Stimulated activated CD8-positive, alpha-beta memory T cell treated with anti-CD3 and anti-CD28 coated beads, Interleukin-4, amount 100 ng/mL, for 48 hours (primary cell): ENCODE measurements around the gene CERS6.

Experiments used
- DNase-seq: peaks from one replicate; pipeline ENCODE4 v3.0.0-alpha.2; 2020

The CERS6 gene

GRCh38 chr2:168814939-168815907, 359.2 kb downstream of the CERS6 start:
- DNase-seq = no peak

GRCh38 chr2:168816369-168816768, 360.3 kb downstream of the CERS6 start:
- DNase-seq = no peak

GRCh38 chr2:168819050-168819715, 363.1 kb downstream of the CERS6 start:
- DNase-seq = no peak

GRCh38 chr2:168819829-168820489, 363.9 kb downstream of the CERS6 start:
- no peak for DNase-seq

GRCh38 chr2:168821577-168821976, 365.5 kb downstream of the CERS6 start:
- no peak for DNase-seq

- DNase-seq = no peak
Observed at GRCh38 chr2:168821992-168822391, 365.9 kb downstream of the CERS6 start.
